Measurements from ENCODE around the gene MTA3. TPM values are rescaled to one million over a fixed set of nuclear protein-coding genes. Genes with fewer than 3 reads are reported as not detected.

Gene MTA3
- total and polyA plus RNA-seq, 11 donors = 11.9 to 31.8 (median 23.3) TPM

GRCh38 chr2:42752314-42752713, 183.9 kb downstream of the MTA3 start:
- no peaks in the 10 kb centered on the region for H3K27me3 ChIP-seq
- WGBS, 4 donors = 66 to 81% (median 75%) methylated on average over 2 of the region's 2 CpGs
- TF ChIP-seq POLR2A (IDR thresholded peaks at IDR 0.05) (no peak), CTCF (IDR thresholded peaks at IDR 0.05) (no peak)
- H3K36me3 ChIP-seq = peaks cover 0 to 6% (median 0%) of the 10 kb centered on the region in 9 donors
- H3K4me1 ChIP-seq = peaks cover 0 to 50% (median 16%) of the 10 kb centered on the region in 12 donors
- H3K9me3 ChIP-seq = no peaks in the 10 kb centered on the region
- peak overlapping the region in 1 of 12 donors; percentile 68 for H3K27ac ChIP-seq
- intact Hi-C loops (cut with DNase I) = loop anchor here in 1 of 10 donors (10.0 kb wide), 1 partner anchor 78 kb away; no protein-coding TSS in a partner anchor
- peak in 3 of 4 donors; percentile 43 to 59 (median 53) for ATAC-seq
- no peak for DNase-seq
- no peak overlapping the region for H3K4me3 ChIP-seq

- peaks cover 0 to 50% (median 16%) of the 10 kb centered on the region in 12 donors for H3K4me1 ChIP-seq
- H3K4me3 ChIP-seq = no peak overlapping the region
- peaks cover 0 to 4% (median 0%) of the 10 kb centered on the region in 9 donors for H3K36me3 ChIP-seq
- ATAC-seq (peak in 1 of 4 donors; percentile 31), DNase-seq (no peak)
- TF ChIP-seq POLR2A (IDR thresholded peaks at IDR 0.05) (no peak), CTCF (IDR thresholded peaks at IDR 0.05) (no peak)
- H3K9me3 ChIP-seq = no peaks in the 10 kb centered on the region
- peak overlapping the region in 1 of 12 donors; percentile 68 for H3K27ac ChIP-seq
- 91 to 93% (median 92%) methylated on average over 24 of the region's 24 CpGs for WGBS, 4 donors
- intact Hi-C loops (cut with DNase I) = loop anchor here in 1 of 10 donors (10.0 kb wide), 1 partner anchor 78 kb away; no protein-coding TSS in a partner anchor
- H3K27me3 ChIP-seq = no peaks in the 10 kb centered on the region
Measured at GRCh38 chr2:42752816-42753813, 184.7 kb downstream of the MTA3 start.

- ATAC-seq (peak; percentile 60 to 85 (median 68)), DNase-seq (peak in 1 of 5 donors; percentile 52)
- H3K9me3 ChIP-seq = no peaks in the 10 kb centered on the region
- TF ChIP-seq POLR2A (IDR thresholded peaks at IDR 0.05) = no peak
- no peak for TF ChIP-seq CTCF (IDR thresholded peaks at IDR 0.05)
- no peak overlapping the region for H3K4me3 ChIP-seq
- intact Hi-C loops (cut with DNase I) = loop anchor here in 1 of 10 donors (10.0 kb wide), 1 partner anchor 79 kb away; no protein-coding TSS in a partner anchor
- peak overlapping the region in 2 of 12 donors; percentile 22 to 80 for H3K27ac ChIP-seq
- 35 to 54% (median 40%) methylated on average over 11 of the region's 11 CpGs for WGBS, 4 donors
- peaks cover 0 to 3% (median 0%) of the 10 kb centered on the region in 9 donors for H3K36me3 ChIP-seq
- peaks cover 0 to 50% (median 16%) of the 10 kb centered on the region in 12 donors for H3K4me1 ChIP-seq
- H3K27me3 ChIP-seq = no peaks in the 10 kb centered on the region
Measured at GRCh38 chr2:42754021-42754775, 185.8 kb downstream of the MTA3 start.
